GM18873 (cell line): ENCODE measurements around the gene RNF225.
"Not testable (repeated sequence)": the region's sequence is repeated elsewhere in the genome, so short reads cannot be mapped to it uniquely, and the experiment has no call there.

Source experiments
- ATAC-seq: cut with Tn5 transposase; IDR thresholded peaks from one replicate; pipeline ENCODE4 v1.9.1; 2021; ENCODE audit warnings: mild to moderate bottlenecking, moderate library complexity, moderate number of reproducible peaks; ENCODE audit not compliant: unreplicated experiment, low FRiP score

Gene RNF225

GRCh38 chr19:58361900-58362271 lies 33.6 kb upstream of the RNF225 start:
- ATAC-seq: no peak

GRCh38 chr19:58362272-58362994 lies 33.0 kb upstream of the RNF225 start, which contains the start of gene ZNF497:
Gene ZNF497, minus strand, starts transcription at chr19:58362751. Its CDS starts 5,116 bp downstream, at chr19:58357635.
- ATAC-seq: peak; percentile 77

GRCh38 chr19:58364146-58364545 lies 31.3 kb upstream of the RNF225 start:
- no peak for ATAC-seq

GRCh38 chr19:58366585-58367430 lies 28.6 kb upstream of the RNF225 start:
- no peak for ATAC-seq

- ATAC-seq: no peak
Observed at GRCh38 chr19:58367698-58368454, 27.6 kb upstream of the RNF225 start.

GRCh38 chr19:58368561-58369360 lies 26.7 kb upstream of the RNF225 start:
- no peak for ATAC-seq

- ATAC-seq: no peak
Observed at GRCh38 chr19:58372311-58373133, 22.9 kb upstream of the RNF225 start.

- ATAC-seq: no peak
Observed at GRCh38 chr19:58374200-58374599, 21.3 kb upstream of the RNF225 start.

GRCh38 chr19:58376724-58377123 lies 18.7 kb upstream of the RNF225 start:
- not testable (repeated sequence) for ATAC-seq

- no peak for ATAC-seq
Observed at GRCh38 chr19:58379246-58379645, 16.2 kb upstream of the RNF225 start.

GRCh38 chr19:58380037-58380661 lies 15.3 kb upstream of the RNF225 start:
- no peak for ATAC-seq

GRCh38 chr19:58380662-58381459 lies 14.6 kb upstream of the RNF225 start, which contains the start of gene ZNF837:
Gene ZNF837, minus strand, starts transcription at chr19:58381030. Its CDS starts 11,698 bp downstream, at chr19:58369332.
- ATAC-seq: peak; percentile 84

- no peak for ATAC-seq
Observed at GRCh38 chr19:58381460-58382212, 13.8 kb upstream of the RNF225 start.

- no peak for ATAC-seq
Observed at GRCh38 chr19:58382997-58383603, 12.4 kb upstream of the RNF225 start.

- no peak for ATAC-seq
Observed at GRCh38 chr19:58385313-58385890, 10.1 kb upstream of the RNF225 start.

GRCh38 chr19:58385891-58386575 lies 9.4 kb upstream of the RNF225 start:
- ATAC-seq: no peak
